Esophagus squamous epithelium (tissue), 4 donors: ENCODE results near the gene TVP23A.

Source experiments
- CTCF ChIP-seq, 6 experiments: fragments of 450-650 bp in 4 of 6; fragments of 200-600 bp in 2 of 6; sonication (generic) in 2 of 6; IDR thresholded peaks; one replicate each; pipeline ENCODE4 v1.5.1; 2016 to 2019; ENCODE audit warnings: antibody characterized with exemption in 6 of 6, mild to moderate bottlenecking in 4 of 6, moderate library complexity in 4 of 6
- POLR2A ChIP-seq, 4 donors: fragments of 450-650 bp; IDR thresholded peaks; one replicate each; pipeline ENCODE4 v1.6.1; 2017; ENCODE audit warnings: antibody characterized with exemption in 4 of 4, mild to moderate bottlenecking in 4 of 4, moderate library complexity in 3 of 4

- TF ChIP-seq POLR2A (IDR thresholded peaks at IDR 0.05) = no peak
- no peak for TF ChIP-seq CTCF (IDR thresholded peaks at IDR 0.05)
These were observed 5.5 kb downstream of the TVP23A start for GRCh38 chr16:10813099-10813455.
